SK-N-MC (cell line): ENCODE data around the gene ADAMTS17.

ENCODE experiments used
- EZH2 ChIP-seq: fragments of 200-600 bp; sonication (generic); IDR thresholded peaks from one replicate; pipeline ENCODE4 v1.6.1; 2017; ENCODE audit warnings: antibody characterized with exemption
- POLR2AphosphoS5 ChIP-seq: IDR thresholded peaks from 2 replicates; pipeline ENCODE4 v1.6.1; 2012; ENCODE audit warnings: mild to moderate bottlenecking, low read depth, low read length, borderline replicate concordance

GRCh38 chr15:100058458-100058857, 283.3 kb downstream of the ADAMTS17 start:
- TF ChIP-seq EZH2 (no peak), POLR2AphosphoS5 (no peak)
